Prostate gland (tissue), 2 donors: Measurements from ENCODE around the gene MYD88.

ENCODE experiments used
- CTCF ChIP-seq, 4 experiments: fragments of 200-600 bp in 2 of 4; fragments of 450-650 bp in 2 of 4; sonication (generic) in 2 of 4; IDR thresholded peaks; 1 replicate in 3 of 4; 2 replicates in 1 of 4; pipeline ENCODE4 v1.5.1; 2016 to 2019; ENCODE audit warnings: antibody characterized with exemption in 4 of 4, mild to moderate bottlenecking in 2 of 4, moderate library complexity in 2 of 4
- POLR2A ChIP-seq: fragments of 450-650 bp; IDR thresholded peaks from one replicate; pipeline ENCODE4 v1.6.1; 2016; ENCODE audit warnings: antibody characterized with exemption, mild to moderate bottlenecking
- POLR2AphosphoS5 ChIP-seq: sonication (generic); formaldehyde crosslinking; IDR thresholded peaks from one replicate; pipeline ENCODE4 v1.6.1; 2017; ENCODE audit warnings: antibody characterized with exemption

GRCh38 chr3:38173834-38174418 is 35.5 kb downstream of the MYD88 start:
- TF ChIP-seq CTCF (IDR thresholded peaks at IDR 0.05) (no peak), POLR2A (no peak), POLR2AphosphoS5 (no peak)
